HG02938 (cell line): ENCODE data around the gene C14orf132.

Experiments
- ATAC-seq: cut with Tn5 transposase; IDR thresholded peaks from one replicate; pipeline ENCODE4 v1.9.1; 2021; ENCODE audit warnings: mild to moderate bottlenecking, moderate library complexity; ENCODE audit not compliant: unreplicated experiment

The C14orf132 gene

DNA sequence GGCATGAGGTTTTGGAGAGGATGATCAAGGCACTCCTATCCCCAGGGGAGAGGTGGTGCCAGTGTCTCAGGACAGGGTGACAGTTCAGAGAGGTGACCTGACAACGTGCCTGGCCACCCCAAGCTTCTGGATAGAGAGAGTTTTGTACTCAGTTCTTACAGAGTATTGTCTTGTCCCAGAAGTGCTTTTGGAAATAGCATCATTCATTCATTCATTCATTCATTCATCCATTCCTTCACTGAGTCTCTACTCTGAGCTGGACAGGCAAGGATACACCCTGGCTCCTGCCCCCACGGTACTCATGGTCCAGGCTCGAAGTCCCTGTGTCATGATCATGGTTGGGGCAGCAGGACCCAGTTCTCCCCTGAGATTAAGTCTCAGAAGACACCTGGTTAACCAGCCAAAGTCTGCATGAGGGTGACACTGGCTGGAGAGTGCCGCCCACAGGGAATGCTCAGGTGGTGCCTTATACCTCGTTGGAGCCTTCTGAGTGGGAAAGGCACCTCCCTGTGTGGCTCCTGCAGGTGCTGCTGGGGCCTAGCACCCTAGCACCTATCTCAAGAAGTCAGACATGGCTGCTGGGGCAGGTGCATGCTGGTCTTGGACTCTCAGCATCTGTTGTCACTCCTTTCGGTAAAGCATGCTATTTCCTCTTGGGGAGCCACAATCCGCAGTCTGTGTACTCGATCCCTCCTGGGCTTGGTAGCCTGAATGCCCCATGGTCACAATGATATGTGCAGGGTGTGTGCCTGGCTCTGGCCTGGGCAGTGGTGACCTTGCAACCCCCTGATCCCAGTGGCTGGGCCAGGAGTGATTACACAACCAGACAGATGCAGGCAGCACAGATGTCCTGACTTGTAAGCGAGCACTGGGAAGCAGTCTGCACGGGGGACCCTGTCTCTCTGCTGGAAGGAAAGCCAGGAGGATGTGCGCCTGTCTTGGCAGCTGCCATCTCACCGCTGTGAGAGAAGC lies 57.8 kb downstream of the C14orf132 start:
- no peak for ATAC-seq

DNA sequence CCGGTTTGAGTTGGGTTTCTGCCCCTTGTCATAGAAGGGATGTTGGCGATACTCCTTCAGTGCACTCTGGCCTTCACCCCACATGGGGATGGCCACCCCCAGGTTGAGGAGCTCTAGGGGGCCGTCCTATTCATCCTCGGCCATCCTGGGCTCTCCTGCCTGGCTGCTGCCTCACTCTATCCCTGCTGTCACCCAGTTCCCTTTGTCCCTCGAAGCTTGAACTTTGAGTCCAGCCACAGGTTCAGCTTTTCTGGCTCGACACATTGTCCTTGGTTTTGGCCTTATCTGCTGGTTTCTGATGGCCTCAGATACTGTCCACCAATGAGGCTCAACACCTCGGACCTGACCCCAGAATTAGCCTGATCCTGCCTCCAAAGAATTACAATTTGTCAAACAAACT lies 58.6 kb downstream of the C14orf132 start:
- no peak for ATAC-seq

DNA sequence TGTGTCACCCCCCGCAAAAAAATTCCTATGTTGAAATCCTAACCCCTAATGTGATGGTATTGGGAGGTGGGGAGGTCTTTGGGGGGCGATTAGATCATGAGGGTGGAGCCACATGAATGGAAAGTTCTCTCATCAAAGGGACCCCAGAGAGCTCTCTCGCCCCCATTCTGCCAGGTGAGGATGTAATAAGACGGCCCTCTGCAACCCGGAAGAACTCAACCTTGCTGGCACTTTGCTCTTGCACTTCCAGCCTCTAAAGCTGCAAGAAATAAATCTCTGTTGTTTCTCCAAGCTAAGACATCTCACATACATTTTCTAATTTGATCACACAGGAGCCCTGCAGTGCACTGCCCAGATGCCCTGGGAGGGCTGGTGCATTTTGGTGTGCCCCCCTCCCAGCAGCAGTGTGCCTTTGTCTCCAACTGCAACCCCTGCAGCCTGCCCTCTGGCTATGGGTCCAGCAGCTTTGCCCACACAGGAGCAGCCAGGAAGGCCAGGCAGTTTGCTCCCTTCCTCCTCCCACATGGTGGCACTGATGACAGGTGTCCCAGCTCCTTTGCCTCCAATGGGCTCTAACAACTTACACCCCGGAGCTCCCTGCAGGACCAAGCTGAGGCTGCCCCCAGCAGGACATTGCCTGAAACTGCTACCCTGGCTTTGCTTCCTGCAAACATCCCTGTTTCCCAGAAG lies 59.3 kb downstream of the C14orf132 start:
- ATAC-seq, result no peak

DNA sequence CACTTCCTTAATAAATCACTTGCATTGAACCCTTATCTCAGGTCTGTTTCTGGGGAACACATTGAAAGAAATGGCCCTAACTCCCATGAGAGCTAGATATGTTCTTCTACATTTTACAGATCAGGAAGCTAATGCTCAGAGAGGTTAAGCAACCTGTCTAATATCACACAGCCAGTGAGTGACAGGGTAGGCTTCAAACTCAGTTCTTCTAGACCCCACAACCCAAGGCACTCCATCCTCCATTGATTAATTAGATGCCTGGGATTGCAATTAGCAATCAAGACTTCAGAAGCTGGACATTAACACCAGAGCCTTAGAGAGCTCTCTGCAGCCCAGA lies 59.8 kb downstream of the C14orf132 start:
- ATAC-seq, result no peak

DNA sequence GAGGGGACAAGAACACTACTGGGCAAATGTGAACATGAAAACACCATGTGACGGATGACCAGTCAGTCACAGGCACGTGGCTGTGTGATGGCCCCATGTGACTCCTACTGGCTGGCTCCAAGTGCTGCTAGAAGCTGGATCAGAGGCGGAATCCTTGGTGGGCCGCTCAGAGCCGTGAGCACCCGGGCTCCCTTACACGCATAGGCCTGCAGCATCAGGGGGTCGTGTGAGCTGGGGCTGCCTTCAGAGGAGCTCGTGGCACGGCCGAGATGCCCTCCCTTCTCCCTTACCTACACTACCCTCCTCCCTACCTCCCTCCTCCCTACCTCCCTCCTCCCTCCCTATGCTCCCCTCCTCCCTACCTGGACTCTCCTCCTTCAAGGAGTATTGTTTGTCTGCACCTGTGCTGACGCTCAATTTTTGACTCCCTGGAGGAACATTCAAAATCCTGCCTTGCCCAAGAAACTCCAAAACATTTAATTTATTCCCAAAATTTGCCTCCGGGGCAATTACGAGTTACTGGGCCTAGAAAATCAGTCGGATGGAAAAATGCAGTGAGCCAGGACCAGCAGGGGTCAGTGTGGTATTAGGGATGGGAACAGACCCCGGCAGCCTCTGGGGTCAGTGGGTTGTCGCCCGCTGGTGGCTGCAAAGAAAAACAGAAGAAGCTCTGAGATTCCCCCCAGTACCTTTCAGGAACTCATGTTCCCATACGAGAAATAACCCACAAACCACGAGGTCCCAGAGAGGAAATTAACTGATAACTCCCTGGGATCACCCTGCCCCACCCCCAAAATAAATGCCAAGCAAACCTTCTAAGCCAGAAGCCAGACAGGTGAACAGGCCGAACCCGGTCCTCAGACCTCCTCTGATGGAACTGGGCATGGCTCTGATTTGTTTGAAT lies 61.3 kb downstream of the C14orf132 start:
- ATAC-seq, result peak; percentile 39

DNA sequence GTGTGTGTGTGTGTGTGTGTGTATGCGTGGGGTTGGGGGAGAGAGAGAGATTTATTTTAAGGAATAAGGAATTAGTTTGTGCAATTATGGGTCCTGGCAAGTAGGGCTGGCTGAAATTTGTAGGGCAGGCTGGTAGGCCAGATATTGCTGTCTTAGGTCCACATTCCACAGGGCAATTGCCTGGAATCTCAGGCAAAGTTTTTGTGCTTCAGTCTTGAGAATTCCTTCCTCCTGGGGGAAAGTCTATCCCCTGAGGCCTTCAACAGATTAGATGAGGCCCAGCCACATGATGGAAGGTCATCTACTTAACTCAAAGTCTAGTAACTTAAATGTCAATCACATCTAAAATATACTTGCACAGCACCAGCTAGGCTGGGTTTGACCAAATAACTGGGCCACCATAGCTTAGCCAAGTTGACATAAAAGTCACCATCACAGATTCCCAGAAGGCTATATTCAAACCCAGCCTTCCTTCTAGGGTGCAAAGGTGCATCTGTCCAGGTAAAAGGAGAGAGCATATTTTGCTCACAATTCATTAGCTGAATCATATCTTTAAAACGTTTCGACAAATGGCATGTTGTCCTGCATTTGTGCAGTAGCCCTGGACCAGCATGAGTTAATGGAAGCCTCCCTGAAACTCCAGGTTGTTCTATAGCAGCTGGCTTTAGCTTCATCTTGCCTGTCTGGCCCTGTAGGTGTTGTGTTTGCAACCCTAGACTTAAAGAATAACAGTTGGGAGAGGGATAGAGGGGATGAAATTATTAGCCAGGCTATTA lies 63.1 kb downstream of the C14orf132 start:
- no peak for ATAC-seq

DNA sequence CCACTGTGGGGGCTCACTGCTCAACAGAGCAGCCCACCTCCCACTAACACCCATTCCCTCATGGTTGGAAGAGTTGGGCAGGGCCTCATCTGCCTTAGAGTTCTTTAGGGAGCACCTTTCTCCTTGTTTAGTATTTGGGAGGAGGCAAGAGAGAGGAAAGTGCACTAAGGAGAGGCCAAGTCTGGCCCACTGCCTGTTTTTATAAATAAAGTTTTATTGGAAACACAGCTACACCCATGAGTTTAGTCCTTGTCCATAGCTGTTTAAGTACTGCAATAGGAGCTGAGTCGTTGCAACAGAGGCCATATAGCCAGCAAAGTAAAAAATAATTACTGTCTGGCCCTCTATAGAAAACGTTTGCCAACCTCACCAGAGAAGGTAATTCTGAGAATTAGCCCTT lies 63.9 kb downstream of the C14orf132 start:
- no peak for ATAC-seq

DNA sequence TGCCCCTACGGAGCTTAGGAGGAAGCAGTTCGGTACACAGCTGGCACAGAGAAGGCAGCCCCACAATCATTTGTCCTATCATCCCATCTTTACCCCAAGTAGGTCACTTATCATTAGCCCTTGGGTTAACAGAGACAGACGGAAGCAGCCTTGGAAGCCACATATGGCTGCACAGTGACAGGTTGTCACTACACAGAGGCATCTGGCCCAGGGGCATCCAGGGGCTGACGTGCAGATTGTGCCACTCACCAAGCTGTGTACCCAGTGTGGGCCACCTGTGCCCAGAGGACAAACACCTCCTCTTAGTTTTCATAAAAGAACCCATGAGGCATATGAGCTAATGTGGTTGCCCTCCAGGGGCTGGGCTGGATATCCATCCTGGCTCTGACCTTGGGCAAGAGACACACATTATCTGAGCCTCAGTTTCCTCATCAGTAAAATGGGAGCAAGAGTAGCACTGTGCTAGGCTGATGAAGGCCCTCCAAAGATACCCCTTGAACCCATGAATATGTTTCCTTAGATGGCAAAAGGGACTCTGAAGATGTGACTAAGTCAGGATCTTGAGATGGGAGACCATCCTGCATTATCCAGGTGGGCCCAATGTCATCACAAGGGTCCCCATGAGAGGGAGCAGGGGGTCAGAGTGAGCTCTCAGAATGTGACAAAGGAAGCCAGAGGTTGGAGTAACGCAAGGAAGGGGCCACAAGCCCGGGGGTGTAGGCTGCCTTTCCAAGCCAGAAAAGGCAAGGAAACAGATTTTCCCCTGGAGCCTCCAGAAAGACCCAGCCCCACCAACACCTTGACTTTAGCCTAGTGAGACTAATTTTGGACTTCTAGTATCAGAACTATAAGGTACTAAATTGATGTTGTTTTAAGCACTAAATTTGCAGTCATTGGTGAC lies 64.6 kb downstream of the C14orf132 start:
- no peak for ATAC-seq

DNA sequence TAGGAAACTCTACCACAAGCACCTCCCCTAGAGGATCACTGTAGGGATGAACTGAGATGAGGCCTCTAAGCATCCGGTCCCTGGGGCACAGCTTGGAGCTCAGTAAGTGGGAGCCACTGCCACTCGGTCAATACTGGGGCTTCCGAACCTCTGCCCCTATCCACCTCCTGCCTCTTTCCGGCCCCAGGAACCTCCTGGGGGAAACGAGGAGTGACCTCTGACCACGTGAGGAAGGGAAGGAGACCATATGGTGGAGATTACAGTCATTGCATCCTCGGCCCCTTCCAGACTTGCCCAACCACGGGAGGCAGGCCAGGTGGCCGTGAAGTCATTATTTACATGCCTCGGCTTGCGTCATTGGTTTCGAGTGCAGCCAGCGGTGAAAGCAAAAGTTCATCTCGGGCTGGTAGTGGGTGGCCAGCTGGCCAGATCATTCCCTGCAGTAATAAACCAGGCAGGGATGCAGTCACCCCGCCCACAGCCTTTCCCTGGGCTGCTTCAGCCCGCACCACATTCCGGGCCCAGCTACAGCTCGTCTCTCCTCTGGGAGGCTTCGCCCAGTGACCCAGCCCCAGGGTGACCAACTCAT lies 65.4 kb downstream of the C14orf132 start:
- ATAC-seq, result no peak

DNA sequence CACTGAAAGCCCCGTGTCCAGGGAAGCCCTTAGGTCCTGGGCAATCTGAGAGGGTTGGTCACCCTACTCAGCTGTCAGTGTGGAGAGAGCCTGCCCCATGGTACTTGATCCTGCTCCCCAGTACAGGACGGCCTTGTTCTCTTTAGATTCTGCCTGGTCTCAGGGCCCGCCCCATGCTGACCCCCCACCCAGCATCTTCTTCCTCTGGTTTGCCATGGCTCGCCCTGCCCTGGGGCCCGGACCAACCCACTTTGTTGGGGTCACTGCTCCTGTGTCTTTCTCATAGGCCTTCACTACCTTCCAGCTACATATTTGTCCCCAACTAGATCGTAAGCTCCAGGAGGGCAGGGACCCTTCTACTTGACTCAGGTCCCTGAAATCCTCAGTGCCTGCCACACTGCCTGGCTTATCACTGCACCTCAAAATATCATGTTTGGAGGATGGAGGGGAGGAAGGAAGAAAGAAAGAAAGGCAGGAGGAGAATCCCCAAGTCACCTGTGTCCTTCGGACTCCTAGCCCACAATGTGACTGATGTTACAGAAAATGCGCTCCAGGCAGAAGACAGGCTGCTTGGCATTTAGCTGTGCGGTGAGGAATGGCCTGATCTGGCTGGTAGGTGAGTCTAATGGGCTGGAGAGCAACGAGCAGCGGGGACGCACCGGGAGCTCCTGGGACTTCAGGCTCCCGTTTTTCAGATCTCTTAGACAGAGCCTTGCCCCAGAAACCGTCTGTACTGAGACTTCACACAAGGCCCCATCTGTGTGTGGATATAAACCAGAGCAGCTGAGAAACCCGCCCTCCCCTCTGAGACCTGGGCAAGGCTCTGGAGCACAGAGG lies 66.1 kb downstream of the C14orf132 start:
- no peak for ATAC-seq

DNA sequence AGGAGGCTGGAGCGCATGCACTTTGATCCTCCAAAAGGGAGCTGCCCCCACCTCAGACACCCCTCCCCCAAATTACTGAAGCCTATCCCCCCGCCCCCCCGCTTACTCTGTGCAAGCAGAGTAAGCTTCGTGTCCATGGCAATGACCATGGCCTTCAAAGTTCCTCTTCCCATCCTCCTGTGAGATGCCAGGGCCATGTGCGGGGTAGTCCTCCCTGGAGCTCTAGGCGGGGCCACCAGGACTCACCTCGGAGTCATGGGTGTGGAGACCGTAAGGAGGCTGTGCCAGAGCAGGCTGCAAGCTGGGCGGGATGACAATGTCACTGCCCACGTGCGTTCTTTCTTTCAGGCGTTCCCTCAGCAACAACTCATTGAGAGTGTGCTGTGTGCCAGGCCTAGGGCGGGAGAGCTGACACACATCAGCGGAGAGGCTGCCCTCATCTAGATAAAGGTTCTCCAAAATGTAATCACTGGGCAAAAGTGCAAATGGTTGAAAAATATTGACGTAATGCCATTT lies 66.8 kb downstream of the C14orf132 start:
- ATAC-seq, result no peak

DNA sequence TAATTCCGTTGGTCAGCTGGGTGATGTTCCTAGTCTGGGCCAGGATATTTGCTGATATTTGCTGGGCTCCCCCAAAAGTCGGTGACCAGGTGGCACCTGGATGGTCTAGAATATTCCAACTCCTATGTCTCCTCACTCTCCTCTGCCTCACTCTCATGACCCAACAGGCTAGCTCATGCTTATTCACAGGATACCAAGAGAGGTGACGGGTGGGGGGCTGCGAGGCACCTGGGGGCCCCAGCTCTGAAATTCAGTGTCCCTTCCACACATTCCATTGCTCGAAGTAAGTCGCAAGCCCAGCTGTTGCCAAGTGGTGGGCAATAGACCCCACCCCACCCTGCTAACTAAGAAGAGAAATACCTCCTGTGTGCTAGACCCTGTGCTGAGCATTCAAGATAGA lies 67.7 kb downstream of the C14orf132 start:
- no peak for ATAC-seq

DNA sequence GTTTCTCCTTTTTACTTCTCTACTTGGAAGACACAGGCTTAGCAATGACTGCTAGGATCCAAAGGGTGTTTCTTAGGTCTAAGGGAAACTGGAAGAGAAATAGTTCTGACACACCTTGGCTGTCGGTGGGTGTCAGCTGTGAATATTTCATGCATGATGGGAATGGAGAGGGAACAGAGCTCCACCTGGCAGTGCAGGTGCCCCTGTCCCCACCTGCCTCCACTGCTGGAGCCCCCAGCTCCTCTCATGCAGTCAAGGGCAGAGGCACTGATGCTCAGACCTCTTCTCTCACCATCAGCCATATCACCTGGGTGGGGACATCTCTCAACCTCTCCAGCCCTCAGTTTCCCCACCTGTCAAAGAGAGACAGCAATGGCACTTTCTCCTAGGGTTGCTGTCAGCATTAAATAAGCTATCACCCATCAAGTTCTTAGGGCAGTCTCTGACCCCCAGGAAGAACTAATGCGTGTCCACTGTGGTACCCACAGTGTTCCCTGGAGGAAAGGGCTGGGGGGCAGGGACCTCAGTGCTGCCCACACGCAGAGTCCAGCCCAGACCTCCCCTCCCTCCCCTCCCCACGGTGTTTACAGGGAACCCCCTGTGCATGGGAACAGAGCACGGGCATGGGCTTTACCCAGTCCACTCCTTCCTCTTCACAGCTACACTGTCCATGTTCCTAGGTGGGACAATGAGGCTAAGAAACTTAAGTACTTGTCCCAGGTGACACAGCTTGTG lies 69.1 kb downstream of the C14orf132 start:
- ATAC-seq, result no peak

DNA sequence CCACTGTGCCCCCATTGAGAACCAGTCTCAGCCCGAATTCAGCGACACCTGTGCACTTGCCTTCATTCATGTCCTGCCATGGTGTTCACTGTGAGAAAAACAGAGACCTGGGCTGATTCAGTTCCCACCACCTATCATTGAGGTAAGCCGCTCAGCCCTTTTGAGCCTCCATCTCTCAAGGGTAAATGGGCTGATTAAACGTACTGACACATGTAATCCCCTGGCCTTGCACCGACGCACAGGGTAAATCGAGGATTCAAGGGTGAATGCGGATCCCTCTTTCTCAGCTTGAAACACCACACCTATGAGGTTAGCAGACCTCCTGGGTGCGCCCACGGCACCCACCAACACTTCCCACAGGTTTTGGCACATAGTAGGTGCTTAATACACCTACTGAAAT lies 69.7 kb downstream of the C14orf132 start:
- ATAC-seq, result no peak

DNA sequence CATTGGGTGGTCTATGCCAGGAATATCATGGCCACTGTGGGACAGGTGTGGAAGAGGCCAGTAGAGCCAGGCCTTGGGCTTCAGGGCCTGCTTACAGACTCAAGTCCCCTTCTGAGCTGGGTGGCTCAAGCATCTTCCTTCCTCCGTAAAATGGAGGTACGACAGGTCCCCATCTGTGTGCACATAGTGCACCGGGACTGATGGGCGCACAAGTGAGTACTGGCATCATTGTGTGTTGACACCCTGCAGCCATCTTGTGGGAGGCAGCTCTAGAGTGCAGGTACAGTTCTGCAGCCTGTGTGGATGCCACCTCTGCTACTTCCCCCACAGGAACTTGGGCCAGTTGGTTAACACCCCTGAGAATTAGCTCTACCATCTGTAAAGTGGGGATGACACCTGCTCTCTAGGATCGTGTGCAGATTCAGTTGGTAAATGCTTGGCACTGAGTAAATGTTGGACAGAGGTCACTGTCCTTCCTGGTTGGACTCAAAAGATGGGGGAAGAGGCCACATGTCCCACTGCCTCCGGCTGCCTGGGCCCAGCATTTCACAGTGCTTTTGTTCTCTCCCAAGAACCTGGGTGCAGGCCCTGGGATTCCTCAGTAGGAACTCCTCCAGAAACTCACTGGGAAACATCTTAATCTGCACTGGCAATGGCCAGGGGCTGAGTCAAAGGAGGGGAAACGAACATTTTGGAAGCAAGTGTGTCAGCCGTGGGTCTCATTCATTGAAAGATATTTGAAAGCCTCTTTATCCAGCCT lies 70.6 kb downstream of the C14orf132 start:
- ATAC-seq, result no peak

DNA sequence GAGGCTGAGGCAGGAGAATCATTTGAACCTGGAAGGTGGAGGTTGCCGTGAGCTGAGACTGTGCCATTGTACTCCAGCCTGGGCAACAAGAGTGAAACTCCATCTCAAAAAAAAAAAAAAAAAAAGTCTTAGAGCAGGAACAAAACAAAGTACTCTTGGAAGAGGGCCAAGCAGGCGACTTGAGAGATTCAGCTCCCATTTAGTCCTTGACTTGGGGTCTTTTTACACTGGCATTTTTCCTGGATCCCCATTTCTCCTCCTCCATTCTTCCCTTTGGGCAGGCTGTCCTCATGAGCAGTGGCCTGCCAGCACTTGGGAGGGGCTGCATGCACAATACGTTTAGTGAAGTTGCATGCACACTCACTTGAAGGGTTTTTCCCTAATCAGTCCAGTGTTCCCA lies 72.9 kb downstream of the C14orf132 start:
- ATAC-seq, result no peak

DNA sequence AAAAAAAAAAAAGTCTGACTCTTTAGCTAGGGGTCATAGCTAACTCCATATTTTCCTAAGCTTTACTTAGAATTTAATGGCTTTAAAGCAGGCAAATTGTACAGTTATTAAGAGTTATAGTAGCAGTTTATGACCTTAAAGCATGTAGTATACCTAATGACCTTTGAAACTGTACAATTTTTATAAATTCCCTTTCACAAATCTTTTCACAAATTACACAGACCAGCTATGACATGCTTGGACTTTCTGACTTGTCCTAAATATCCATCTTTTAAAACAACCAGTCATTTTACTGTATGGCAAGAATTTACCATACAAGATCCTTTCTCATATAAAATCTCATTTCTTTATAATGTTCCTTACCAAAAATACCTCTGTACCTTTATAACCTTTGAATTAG lies 74.8 kb downstream of the C14orf132 start:
- no peak for ATAC-seq
